GM23338 (cell line): ENCODE results near the gene CD44. TPM values are rescaled to one million over a fixed set of nuclear protein-coding genes. Genes with fewer than 3 reads are reported as not detected.

Source experiments
- ATAC-seq: fragments of 200-7000 bp; cut with Tn5 transposase; 3 replicates; pipeline ENCODE4 v1.9.1; 2020
- DNase-seq: peaks from one replicate; pipeline ENCODE4 v3.0.0-alpha.2; 2015; ENCODE audit warnings: low spot score
- H2AFZ ChIP-seq: fragments of 200-600 bp; sonication (generic); 2 replicates; pipeline ENCODE4 v1.8.0; 2016; ENCODE audit warnings: antibody characterized with exemption, mild to moderate bottlenecking, moderate library complexity
- H3F3A ChIP-seq: fragments of 200-600 bp; sonication (generic); replicated peaks from 2 replicates; pipeline ENCODE4 v1.8.0; 2017; ENCODE audit warnings: antibody characterized with exemption, mixed run types, low read depth
- H3K27ac ChIP-seq: fragments of 200-600 bp; sonication (generic); 2 replicates; pipeline ENCODE4 v1.6.1; 2016; ENCODE audit warnings: low read depth
- H3K27me3 ChIP-seq: fragments of 200-600 bp; sonication (generic); 2 replicates; pipeline ENCODE4 v1.8.0; 2016; ENCODE audit warnings: mild to moderate bottlenecking, mixed run types, moderate library complexity; ENCODE audit not compliant: insufficient read depth
- H3K36me3 ChIP-seq: fragments of 200-600 bp; sonication (generic); 2 replicates; pipeline ENCODE4 v1.8.0; 2016; ENCODE audit warnings: mild to moderate bottlenecking; ENCODE audit not compliant: insufficient read depth
- H3K4me1 ChIP-seq: fragments of 200-600 bp; sonication (generic); 2 replicates; pipeline ENCODE4 v1.8.0; 2016; ENCODE audit warnings: mild to moderate bottlenecking, moderate library complexity; ENCODE audit not compliant: insufficient read depth
- H3K4me2 ChIP-seq: fragments of 200-600 bp; sonication (generic); 2 replicates; pipeline ENCODE4 v1.7.1; 2017; ENCODE audit warnings: mixed run types
- H3K4me3 ChIP-seq: fragments of 200-600 bp; sonication (generic); 2 replicates; pipeline ENCODE4 v1.6.1; 2016; ENCODE audit warnings: mixed run types
- H3K79me2 ChIP-seq: fragments of 200-600 bp; sonication (generic); replicated peaks from 2 replicates; pipeline ENCODE4 v1.8.0; 2017; ENCODE audit warnings: mild to moderate bottlenecking; ENCODE audit not compliant: insufficient read depth
- H3K9me2 ChIP-seq: fragments of 200-600 bp; sonication (generic); 2 replicates; pipeline ENCODE4 v1.8.0; 2017; ENCODE audit not compliant: insufficient read depth
- H4K20me1 ChIP-seq: fragments of 200-600 bp; sonication (generic); replicated peaks from 2 replicates; pipeline ENCODE4 v1.8.0; 2017; ENCODE audit warnings: mild to moderate bottlenecking; ENCODE audit not compliant: insufficient read depth
- H3K27ac Mint-ChIP-seq: 2 replicates; pipeline ENCODE4 v1.8.0; 2020; ENCODE audit warnings: inconsistent platforms, mild to moderate bottlenecking, moderate library complexity, mixed read lengths
- H3K27me3 Mint-ChIP-seq: 3 replicates; pipeline ENCODE4 v1.8.0; 2022; ENCODE audit warnings: low read depth, mild to moderate bottlenecking, moderate library complexity, mixed read lengths, inconsistent platforms; ENCODE audit not compliant: insufficient read depth, poor library complexity
- H3K36me3 Mint-ChIP-seq: 3 replicates; pipeline ENCODE4 v1.8.0; 2021; ENCODE audit warnings: low read depth, mild to moderate bottlenecking, inconsistent platforms, moderate library complexity, mixed read lengths
- H3K4me1 Mint-ChIP-seq: 3 replicates; pipeline ENCODE4 v1.8.0; 2020; ENCODE audit warnings: mild to moderate bottlenecking, inconsistent platforms, mixed read lengths
- H3K4me3 Mint-ChIP-seq: 3 replicates; pipeline ENCODE4 v1.8.0; 2021; ENCODE audit warnings: moderate library complexity, mild to moderate bottlenecking, inconsistent platforms, mixed read lengths
- H3K9me3 Mint-ChIP-seq: 3 replicates; pipeline ENCODE4 v1.8.0; 2020; ENCODE audit warnings: moderate library complexity, mild to moderate bottlenecking, inconsistent platforms, mixed read lengths
- CREB1 ChIP-seq: fragments of 250-450 bp; sonication (Bioruptor Pico); IDR thresholded peaks from 2 replicates; pipeline ENCODE4 v1.5.0; 2020; ENCODE audit warnings: low read depth, mild to moderate bottlenecking, moderate library complexity
- EZH2 ChIP-seq: fragments of 200-600 bp; sonication (generic); IDR thresholded peaks from one replicate; pipeline ENCODE4 v1.8.0; 2017; ENCODE audit warnings: antibody characterized with exemption, mild to moderate bottlenecking, low read depth; ENCODE audit not compliant: unreplicated experiment
- EZH2phosphoT487 ChIP-seq: fragments of 200-600 bp; sonication (generic); IDR thresholded peaks from one replicate; pipeline ENCODE4 v1.8.1; 2018; ENCODE audit warnings: antibody characterized with exemption; ENCODE audit not compliant: unreplicated experiment
- JUNB ChIP-seq: IDR thresholded peaks from one replicate; pipeline ENCODE4 v1.6.1; 2016; ENCODE audit warnings: antibody characterized with exemption; ENCODE audit not compliant: unreplicated experiment
- STAT1 ChIP-seq: IDR thresholded peaks from one replicate; pipeline ENCODE4 v1.6.1; 2016; ENCODE audit warnings: antibody characterized with exemption; ENCODE audit not compliant: unreplicated experiment
- ZNF114 ChIP-seq: fragments of 250-450 bp; sonication (Bioruptor Pico); IDR thresholded peaks from 2 replicates; pipeline ENCODE4 v1.5.0; 2020; ENCODE audit warnings: mild to moderate bottlenecking, moderate library complexity
- ZNF331 ChIP-seq: fragments of 250-450 bp; sonication (Bioruptor Pico); IDR thresholded peaks from 2 replicates; pipeline ENCODE4 v1.5.0; 2020; ENCODE audit warnings: low read depth, mild to moderate bottlenecking, moderate library complexity
- ZNF462 ChIP-seq: fragments of 250-450 bp; sonication (Bioruptor Pico); IDR thresholded peaks from 2 replicates; pipeline ENCODE4 v1.5.0; 2020; ENCODE audit warnings: mild to moderate bottlenecking, moderate library complexity
- polyA plus RNA-seq: library from polyadenylated mRNA; unstranded; fragments of >200 nt; fragmentation: Nextera tagmentation; extraction: Ambion mirVana; gene quantifications from 2 replicates; pipeline ENCODE4 v1.2.1, GENCODE V29; 2016
- total RNA-seq: library from RNA; depleted of rRNA; stranded (reverse); fragments of >200 nt; shearing (Covaris generic); gene quantifications from 2 replicates; pipeline ENCODE4 v1.2.3, GENCODE V29; 2014
- TF ChIP-seq, protein P1 (sequence below), 2 experiments: fragments of 200-600 bp in 1 of 2; sonication (generic) in 1 of 2; conservative IDR thresholded peaks; 2 replicates each; pipeline versions ENCODE4 v1.5.1 to v1.6.1; 2016 to 2017; ENCODE audit warnings: antibody characterized with exemption in 2 of 2, low read depth in 2 of 2, mild to moderate bottlenecking in 2 of 2, moderate library complexity in 1 of 2
- TF ChIP-seq, protein P2 (sequence below): IDR thresholded peaks from one replicate; pipeline ENCODE4 v1.6.1; 2018; ENCODE audit warnings: antibody characterized with exemption; ENCODE audit not compliant: unreplicated experiment

CD44 gene
- total and polyA plus RNA-seq, 2 experiments from 2014 or later = 4.0 to 10.1 TPM

GRCh38 chr11:35190804-35191348, 51.9 kb downstream of the CD44 start:
- Mint-ChIP-seq H3K4me3 (no peak overlapping the region), H3K4me1 (peaks cover 4% of the 10 kb centered on the region; the same call in 1 of the 3 replicates), H3K36me3 (no peaks in the 10 kb centered on the region), H3K27ac (no peak overlapping the region), H3K9me3 (no peaks in the 10 kb centered on the region), H3K27me3 (no peaks in the 10 kb centered on the region)
- Histone ChIP-seq H3K4me3 (no peak overlapping the region), H3K9me2 (no peaks in the 10 kb centered on the region), H3K4me2 (no peak overlapping the region), H3K4me1 (no peaks in the 10 kb centered on the region), H3K27me3 (no peaks in the 10 kb centered on the region), H4K20me1 (no peaks in the 10 kb centered on the region), H3K27ac (no peak overlapping the region), H3K79me2 (no peaks in the 10 kb centered on the region), H3K36me3 (no peaks in the 10 kb centered on the region), H3F3A (no peaks in the 10 kb centered on the region), H2AFZ (no peak overlapping the region)
- DNase-seq (no peak), ATAC-seq (no peak)
- no peak for TF ChIP-seq EZH2phosphoT487
- TF ChIP-seq JUNB = no peak
- TF ChIP-seq ZNF331 (CRISPR knock-in tag) = no peak
- no peak for TF ChIP-seq STAT1
- no peak for TF ChIP-seq CREB1
- no peak for TF ChIP-seq EZH2
- no peak for TF ChIP-seq ZNF114 (CRISPR knock-in tag)
- no peak for TF ChIP-seq ZNF462
- TF ChIP-seq, protein P1, sequence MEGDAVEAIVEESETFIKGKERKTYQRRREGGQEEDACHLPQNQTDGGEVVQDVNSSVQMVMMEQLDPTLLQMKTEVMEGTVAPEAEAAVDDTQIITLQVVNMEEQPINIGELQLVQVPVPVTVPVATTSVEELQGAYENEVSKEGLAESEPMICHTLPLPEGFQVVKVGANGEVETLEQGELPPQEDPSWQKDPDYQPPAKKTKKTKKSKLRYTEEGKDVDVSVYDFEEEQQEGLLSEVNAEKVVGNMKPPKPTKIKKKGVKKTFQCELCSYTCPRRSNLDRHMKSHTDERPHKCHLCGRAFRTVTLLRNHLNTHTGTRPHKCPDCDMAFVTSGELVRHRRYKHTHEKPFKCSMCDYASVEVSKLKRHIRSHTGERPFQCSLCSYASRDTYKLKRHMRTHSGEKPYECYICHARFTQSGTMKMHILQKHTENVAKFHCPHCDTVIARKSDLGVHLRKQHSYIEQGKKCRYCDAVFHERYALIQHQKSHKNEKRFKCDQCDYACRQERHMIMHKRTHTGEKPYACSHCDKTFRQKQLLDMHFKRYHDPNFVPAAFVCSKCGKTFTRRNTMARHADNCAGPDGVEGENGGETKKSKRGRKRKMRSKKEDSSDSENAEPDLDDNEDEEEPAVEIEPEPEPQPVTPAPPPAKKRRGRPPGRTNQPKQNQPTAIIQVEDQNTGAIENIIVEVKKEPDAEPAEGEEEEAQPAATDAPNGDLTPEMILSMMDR (conservative IDR thresholded peaks at IDR 0.05; ENCODE audit: low read depth in 2 of 2) = no peak
- TF ChIP-seq, protein P2, sequence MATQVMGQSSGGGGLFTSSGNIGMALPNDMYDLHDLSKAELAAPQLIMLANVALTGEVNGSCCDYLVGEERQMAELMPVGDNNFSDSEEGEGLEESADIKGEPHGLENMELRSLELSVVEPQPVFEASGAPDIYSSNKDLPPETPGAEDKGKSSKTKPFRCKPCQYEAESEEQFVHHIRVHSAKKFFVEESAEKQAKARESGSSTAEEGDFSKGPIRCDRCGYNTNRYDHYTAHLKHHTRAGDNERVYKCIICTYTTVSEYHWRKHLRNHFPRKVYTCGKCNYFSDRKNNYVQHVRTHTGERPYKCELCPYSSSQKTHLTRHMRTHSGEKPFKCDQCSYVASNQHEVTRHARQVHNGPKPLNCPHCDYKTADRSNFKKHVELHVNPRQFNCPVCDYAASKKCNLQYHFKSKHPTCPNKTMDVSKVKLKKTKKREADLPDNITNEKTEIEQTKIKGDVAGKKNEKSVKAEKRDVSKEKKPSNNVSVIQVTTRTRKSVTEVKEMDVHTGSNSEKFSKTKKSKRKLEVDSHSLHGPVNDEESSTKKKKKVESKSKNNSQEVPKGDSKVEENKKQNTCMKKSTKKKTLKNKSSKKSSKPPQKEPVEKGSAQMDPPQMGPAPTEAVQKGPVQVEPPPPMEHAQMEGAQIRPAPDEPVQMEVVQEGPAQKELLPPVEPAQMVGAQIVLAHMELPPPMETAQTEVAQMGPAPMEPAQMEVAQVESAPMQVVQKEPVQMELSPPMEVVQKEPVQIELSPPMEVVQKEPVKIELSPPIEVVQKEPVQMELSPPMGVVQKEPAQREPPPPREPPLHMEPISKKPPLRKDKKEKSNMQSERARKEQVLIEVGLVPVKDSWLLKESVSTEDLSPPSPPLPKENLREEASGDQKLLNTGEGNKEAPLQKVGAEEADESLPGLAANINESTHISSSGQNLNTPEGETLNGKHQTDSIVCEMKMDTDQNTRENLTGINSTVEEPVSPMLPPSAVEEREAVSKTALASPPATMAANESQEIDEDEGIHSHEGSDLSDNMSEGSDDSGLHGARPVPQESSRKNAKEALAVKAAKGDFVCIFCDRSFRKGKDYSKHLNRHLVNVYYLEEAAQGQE = no peak
